Panc1 (cell line): ENCODE measurements around the gene CHID1.

ENCODE experiments used
- POLR2AphosphoS5 ChIP-seq: IDR thresholded peaks from 2 replicates; pipeline ENCODE4 v1.6.1; 2012; ENCODE audit warnings: mild to moderate bottlenecking, low read depth, low read length, moderate library complexity
- SIN3A ChIP-seq: IDR thresholded peaks from 2 replicates; pipeline ENCODE4 v1.6.1; 2012; ENCODE audit warnings: low read depth, mild to moderate bottlenecking, low read length, moderate library complexity, borderline replicate concordance; ENCODE audit not compliant: insufficient read depth
- TCF7L2 ChIP-seq: IDR thresholded peaks from 2 replicates; pipeline ENCODE4 v1.6.1; 2011; ENCODE audit warnings: mild to moderate bottlenecking, low read depth, low read length, inconsistent platforms
- TF ChIP-seq, protein P1 (sequence below): fragments of 450-650 bp; IDR thresholded peaks from 2 replicates; pipeline ENCODE4 v1.5.1; 2017; ENCODE audit warnings: mild to moderate bottlenecking
- TF ChIP-seq, protein P2 (sequence below), 2 experiments: IDR thresholded peaks; 2 replicates each; pipeline ENCODE4 v1.6.1; 2011 to 2012; ENCODE audit warnings: low read depth in 2 of 2, control low read depth in 1 of 2, low read length in 1 of 2, mild to moderate bottlenecking in 1 of 2, moderate library complexity in 1 of 2; ENCODE audit not compliant: insufficient read depth in 1 of 2

DNA sequence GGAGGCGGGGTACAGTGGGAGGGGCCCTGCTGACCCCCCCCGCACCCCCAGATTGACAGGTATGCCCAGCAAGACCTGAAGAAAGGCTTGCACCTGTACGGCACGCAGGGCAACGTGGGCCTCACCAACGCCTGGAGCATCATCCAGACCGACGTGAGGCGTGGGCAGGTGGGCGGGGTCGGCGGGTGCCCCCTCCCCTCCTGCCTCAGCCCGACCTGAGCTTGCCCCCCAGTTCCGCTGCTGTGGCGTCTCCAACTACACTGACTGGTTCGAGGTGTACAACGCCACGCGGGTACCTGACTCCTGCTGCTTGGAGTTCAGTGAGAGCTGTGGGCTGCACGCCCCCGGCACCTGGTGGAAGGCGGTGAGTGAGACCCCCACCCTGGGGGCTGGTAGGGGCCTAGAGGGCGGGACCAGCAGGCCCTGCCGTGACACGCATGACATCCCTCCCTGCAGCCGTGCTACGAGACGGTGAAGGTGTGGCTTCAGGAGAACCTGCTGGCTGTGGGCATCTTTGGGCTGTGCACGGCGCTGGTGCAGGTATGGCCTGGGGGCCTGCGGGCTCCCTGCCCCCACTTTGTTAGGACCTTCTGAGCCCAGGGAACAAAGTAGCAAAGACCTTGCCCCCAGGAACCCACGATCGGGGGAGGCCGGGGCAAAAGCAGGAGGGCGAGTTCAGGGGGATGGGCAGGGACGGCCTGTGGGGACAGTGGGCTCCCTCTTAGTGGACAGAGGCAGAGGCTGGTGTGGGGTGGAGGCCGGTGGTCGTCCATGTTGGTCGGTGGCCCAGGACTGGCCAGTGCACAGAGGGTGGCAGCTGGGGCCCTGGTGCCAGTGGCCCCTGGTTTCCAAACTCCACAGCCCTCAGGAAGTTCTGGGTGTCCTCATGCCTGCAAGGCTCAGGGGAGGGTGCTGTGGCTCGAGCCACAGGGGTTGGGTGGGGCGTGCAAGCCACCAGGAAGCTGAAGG, 44.9 kb downstream of the CHID1 start:
- no peak; the same call in 1 of the 2 replicates for TF ChIP-seq POLR2AphosphoS5
- TF ChIP-seq, protein P1, sequence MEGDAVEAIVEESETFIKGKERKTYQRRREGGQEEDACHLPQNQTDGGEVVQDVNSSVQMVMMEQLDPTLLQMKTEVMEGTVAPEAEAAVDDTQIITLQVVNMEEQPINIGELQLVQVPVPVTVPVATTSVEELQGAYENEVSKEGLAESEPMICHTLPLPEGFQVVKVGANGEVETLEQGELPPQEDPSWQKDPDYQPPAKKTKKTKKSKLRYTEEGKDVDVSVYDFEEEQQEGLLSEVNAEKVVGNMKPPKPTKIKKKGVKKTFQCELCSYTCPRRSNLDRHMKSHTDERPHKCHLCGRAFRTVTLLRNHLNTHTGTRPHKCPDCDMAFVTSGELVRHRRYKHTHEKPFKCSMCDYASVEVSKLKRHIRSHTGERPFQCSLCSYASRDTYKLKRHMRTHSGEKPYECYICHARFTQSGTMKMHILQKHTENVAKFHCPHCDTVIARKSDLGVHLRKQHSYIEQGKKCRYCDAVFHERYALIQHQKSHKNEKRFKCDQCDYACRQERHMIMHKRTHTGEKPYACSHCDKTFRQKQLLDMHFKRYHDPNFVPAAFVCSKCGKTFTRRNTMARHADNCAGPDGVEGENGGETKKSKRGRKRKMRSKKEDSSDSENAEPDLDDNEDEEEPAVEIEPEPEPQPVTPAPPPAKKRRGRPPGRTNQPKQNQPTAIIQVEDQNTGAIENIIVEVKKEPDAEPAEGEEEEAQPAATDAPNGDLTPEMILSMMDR, result no peak
- TF ChIP-seq SIN3A, result no peak
- TF ChIP-seq, protein P2, sequence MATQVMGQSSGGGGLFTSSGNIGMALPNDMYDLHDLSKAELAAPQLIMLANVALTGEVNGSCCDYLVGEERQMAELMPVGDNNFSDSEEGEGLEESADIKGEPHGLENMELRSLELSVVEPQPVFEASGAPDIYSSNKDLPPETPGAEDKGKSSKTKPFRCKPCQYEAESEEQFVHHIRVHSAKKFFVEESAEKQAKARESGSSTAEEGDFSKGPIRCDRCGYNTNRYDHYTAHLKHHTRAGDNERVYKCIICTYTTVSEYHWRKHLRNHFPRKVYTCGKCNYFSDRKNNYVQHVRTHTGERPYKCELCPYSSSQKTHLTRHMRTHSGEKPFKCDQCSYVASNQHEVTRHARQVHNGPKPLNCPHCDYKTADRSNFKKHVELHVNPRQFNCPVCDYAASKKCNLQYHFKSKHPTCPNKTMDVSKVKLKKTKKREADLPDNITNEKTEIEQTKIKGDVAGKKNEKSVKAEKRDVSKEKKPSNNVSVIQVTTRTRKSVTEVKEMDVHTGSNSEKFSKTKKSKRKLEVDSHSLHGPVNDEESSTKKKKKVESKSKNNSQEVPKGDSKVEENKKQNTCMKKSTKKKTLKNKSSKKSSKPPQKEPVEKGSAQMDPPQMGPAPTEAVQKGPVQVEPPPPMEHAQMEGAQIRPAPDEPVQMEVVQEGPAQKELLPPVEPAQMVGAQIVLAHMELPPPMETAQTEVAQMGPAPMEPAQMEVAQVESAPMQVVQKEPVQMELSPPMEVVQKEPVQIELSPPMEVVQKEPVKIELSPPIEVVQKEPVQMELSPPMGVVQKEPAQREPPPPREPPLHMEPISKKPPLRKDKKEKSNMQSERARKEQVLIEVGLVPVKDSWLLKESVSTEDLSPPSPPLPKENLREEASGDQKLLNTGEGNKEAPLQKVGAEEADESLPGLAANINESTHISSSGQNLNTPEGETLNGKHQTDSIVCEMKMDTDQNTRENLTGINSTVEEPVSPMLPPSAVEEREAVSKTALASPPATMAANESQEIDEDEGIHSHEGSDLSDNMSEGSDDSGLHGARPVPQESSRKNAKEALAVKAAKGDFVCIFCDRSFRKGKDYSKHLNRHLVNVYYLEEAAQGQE (IDR thresholded peaks at IDR 0.05; ENCODE audit: insufficient read depth in 1 of 2, low read depth in 2 of 2, low read length in 1 of 2), result no peak
- no peak for TF ChIP-seq TCF7L2
